PFSK-1 (cell line): ENCODE results near the gene PGAM5.

ENCODE experiments used
- FOXP2 ChIP-seq: optimal IDR thresholded peaks from 2 replicates; pipeline ENCODE3; 2011; ENCODE audit warnings: borderline replicate concordance, control low read depth, inconsistent platforms; ENCODE audit not compliant: insufficient read depth; ENCODE audit errors: extremely low read length, extremely low read depth
- POLR2AphosphoS5 ChIP-seq: IDR thresholded peaks from 2 replicates; pipeline ENCODE4 v1.6.1; 2012; ENCODE audit warnings: low read depth, mild to moderate bottlenecking, control low read depth, low read length, moderate library complexity
- SIN3A ChIP-seq: IDR thresholded peaks from 2 replicates; pipeline ENCODE4 v1.6.1; 2012; ENCODE audit warnings: mild to moderate bottlenecking, low read length, moderate library complexity, borderline replicate concordance; ENCODE audit not compliant: insufficient read depth
- TAF1 ChIP-seq: IDR thresholded peaks from 2 replicates; pipeline ENCODE4 v1.6.1; 2012; ENCODE audit warnings: low read length, control low read depth, borderline replicate concordance; ENCODE audit not compliant: insufficient read depth
- TF ChIP-seq, protein P1 (sequence below), 2 experiments: IDR thresholded peaks; 2 replicates each; pipeline versions ENCODE4 v1.6.1 to v1.8.0; 2011 to 2012; ENCODE audit warnings: low read depth in 2 of 2, low read length in 2 of 2, control low read depth in 1 of 2, inconsistent platforms in 1 of 2, mild to moderate bottlenecking in 1 of 2, moderate library complexity in 1 of 2; ENCODE audit not compliant: insufficient read depth in 1 of 2

The PGAM5 gene

DNA sequence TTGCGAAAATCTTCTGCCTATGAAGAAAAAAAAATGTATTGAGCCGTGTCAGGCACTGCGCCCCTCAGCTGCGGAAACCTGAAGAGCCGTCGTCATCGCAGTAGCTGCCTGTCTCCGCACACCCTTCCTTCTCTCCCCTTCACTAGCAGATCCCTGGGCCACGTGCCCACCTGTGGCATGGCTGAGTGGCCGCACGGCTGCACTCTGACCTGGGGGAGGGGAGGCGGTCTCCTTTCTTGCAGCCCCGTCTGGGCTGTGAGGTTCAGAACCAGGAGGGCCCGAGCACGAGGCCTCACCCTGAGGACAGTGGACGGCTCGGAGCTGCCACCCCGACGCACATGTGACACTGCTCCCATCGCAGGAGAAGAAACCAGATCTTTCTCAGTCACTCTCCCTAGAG lies 24.9 kb downstream of the PGAM5 start:
- TF ChIP-seq, protein P1, sequence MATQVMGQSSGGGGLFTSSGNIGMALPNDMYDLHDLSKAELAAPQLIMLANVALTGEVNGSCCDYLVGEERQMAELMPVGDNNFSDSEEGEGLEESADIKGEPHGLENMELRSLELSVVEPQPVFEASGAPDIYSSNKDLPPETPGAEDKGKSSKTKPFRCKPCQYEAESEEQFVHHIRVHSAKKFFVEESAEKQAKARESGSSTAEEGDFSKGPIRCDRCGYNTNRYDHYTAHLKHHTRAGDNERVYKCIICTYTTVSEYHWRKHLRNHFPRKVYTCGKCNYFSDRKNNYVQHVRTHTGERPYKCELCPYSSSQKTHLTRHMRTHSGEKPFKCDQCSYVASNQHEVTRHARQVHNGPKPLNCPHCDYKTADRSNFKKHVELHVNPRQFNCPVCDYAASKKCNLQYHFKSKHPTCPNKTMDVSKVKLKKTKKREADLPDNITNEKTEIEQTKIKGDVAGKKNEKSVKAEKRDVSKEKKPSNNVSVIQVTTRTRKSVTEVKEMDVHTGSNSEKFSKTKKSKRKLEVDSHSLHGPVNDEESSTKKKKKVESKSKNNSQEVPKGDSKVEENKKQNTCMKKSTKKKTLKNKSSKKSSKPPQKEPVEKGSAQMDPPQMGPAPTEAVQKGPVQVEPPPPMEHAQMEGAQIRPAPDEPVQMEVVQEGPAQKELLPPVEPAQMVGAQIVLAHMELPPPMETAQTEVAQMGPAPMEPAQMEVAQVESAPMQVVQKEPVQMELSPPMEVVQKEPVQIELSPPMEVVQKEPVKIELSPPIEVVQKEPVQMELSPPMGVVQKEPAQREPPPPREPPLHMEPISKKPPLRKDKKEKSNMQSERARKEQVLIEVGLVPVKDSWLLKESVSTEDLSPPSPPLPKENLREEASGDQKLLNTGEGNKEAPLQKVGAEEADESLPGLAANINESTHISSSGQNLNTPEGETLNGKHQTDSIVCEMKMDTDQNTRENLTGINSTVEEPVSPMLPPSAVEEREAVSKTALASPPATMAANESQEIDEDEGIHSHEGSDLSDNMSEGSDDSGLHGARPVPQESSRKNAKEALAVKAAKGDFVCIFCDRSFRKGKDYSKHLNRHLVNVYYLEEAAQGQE (IDR thresholded peaks at IDR 0.05; ENCODE audit: insufficient read depth in 1 of 2, low read depth in 2 of 2, low read length in 2 of 2), result no peak
- TF ChIP-seq SIN3A, result no peak
- no peak for TF ChIP-seq POLR2AphosphoS5
- TF ChIP-seq FOXP2, result no peak
- no peak for TF ChIP-seq TAF1

- TF ChIP-seq TAF1, result no peak
- TF ChIP-seq, protein P1 (IDR thresholded peaks at IDR 0.05; ENCODE audit: insufficient read depth in 1 of 2, low read depth in 2 of 2, low read length in 2 of 2), result no peak
- no peak for TF ChIP-seq SIN3A
- TF ChIP-seq FOXP2, result no peak
- TF ChIP-seq POLR2AphosphoS5, result no peak
These were observed 25.7 kb downstream of the PGAM5 start for GRCh38 chr12:132736378-132736777.

- TF ChIP-seq TAF1, result no peak
These were observed 26.3 kb downstream of the PGAM5 start for GRCh38 chr12:132736913-132737312.

DNA sequence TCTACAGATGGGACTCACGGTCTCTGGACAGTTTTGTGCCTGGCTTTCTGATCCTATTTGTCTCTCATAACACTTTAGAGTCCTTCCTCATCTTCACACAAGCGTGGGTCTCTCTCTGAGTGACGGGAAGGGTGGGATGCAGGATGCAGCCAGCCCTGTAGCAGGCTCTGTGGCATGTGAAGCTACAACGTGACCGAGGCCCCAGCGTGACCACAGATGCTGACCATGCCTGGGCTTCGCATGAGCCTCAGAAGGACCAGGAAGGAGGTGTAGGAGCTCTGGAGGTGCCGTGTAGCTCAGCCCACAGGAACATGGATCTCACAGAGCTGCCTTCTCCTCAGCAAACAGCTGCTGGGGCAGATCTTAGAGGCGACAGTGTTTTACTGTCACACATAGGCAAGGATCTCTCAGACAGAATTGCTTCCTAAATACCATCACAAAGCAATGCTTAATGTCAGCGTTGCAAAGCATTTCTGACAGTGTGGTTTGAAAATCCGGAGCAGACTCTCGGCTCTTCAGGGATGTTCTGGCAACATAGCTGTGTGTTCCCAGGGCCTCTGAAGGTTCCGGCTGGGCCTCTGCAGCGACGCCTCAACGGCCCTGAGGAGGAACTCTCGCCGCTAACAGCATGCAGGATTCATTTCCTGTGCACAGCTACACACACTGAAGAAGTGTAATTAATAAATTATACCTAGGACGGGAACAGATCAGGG lies 29.1 kb downstream of the PGAM5 start:
- TF ChIP-seq TAF1, result no peak
- TF ChIP-seq, protein P1 (IDR thresholded peaks at IDR 0.05; ENCODE audit: insufficient read depth in 1 of 2, low read depth in 2 of 2, low read length in 2 of 2), result no peak
- TF ChIP-seq POLR2AphosphoS5, result no peak
- no peak for TF ChIP-seq FOXP2
- no peak for TF ChIP-seq SIN3A

DNA sequence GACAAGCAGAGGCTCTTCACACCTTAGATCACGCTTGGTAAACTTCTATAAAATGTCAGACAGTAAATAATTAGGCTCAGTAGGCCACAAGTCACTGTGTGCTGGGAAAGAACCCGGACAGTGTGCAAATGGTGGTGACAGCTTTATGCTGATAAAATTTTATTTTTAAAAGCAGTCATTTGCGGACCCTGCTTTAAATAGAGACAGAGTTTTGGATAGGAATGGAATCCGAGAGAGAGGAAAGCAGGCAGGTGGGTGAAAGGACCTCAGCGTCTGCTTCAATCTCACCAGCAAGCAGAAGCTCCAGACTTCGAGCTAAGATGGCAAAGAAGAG lies 29.6 kb downstream of the PGAM5 start:
- TF ChIP-seq POLR2AphosphoS5, result no peak
- TF ChIP-seq FOXP2, result no peak
- TF ChIP-seq, protein P1 (IDR thresholded peaks at IDR 0.05; ENCODE audit: insufficient read depth in 1 of 2, low read depth in 2 of 2, low read length in 2 of 2), result no peak
- TF ChIP-seq SIN3A, result no peak
- TF ChIP-seq TAF1, result no peak
